Measurements from ENCODE around the gene RAB17. TPM values are rescaled to one million over a fixed set of nuclear protein-coding genes. Genes with fewer than 3 reads are reported as not detected.

Gene RAB17
- total RNA-seq, 5 donors from 2014 or later (not counting 1 experiment from before 2014, with no cell fraction given), result 0.32 to 0.73 (median 0.62) TPM; not detected in 2

DNA sequence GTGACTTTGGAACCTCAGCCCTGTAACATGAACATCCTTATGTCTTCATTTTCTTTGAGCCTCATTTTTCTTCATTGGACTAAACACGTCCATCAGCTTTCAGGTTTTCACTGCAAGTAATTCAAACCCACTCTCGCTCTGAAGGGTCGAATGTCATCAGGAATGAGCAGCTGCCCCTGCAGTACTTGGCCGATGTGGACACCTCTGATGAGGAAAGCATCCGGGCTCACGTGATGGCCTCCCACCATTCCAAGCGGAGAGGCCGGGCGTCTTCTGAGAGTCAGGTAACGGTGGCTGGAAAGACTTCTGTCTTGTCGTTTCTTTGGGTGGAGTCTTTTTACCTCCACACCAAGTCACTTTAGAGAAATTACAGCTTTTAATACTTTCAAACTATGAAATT is 63.3 kb downstream of the RAB17 start:
- CTCF ChIA-PET, result no interaction called here
- Mint-ChIP-seq H3K27ac (no peak overlapping the region), H3K4me1 (no peaks in the 10 kb centered on the region), H3K27me3 (no peaks in the 10 kb centered on the region), H3K36me3 (no peaks in the 10 kb centered on the region), H3K9me3 (no peaks in the 10 kb centered on the region), H3K4me3 (no peak overlapping the region)
- Histone ChIP-seq H3K27ac (ENCODE audit: low read length) (no peak overlapping the region), H3K36me3 (ENCODE audit: control insufficient read depth in 2 of 2, extremely low read depth in 1 of 2, insufficient read depth in 1 of 2, low read length in 1 of 2) (no peaks in the 10 kb centered on the region), H3K4me3 (ENCODE audit: control insufficient read depth in 1 of 2, extremely low read depth in 1 of 2, low read length in 1 of 2) (no peak overlapping the region), H3K4me1 (ENCODE audit: control insufficient read depth in 1 of 2, extremely low read depth in 1 of 2, insufficient read depth in 2 of 2, low read length in 2 of 2) (no peaks in the 10 kb centered on the region), H3K9me3 (no peaks in the 10 kb centered on the region), H3K27me3 (replicated peaks in 1 of 2; ENCODE audit: control insufficient read depth in 2 of 2, extremely low read depth in 1 of 2, insufficient read depth in 2 of 2, low read length in 1 of 2) (peaks cover 0 to 5% of the 10 kb centered on the region in 2 experiments)
- ATAC-seq (replicated peaks in 1 of 4) (no peak), DNase-seq (no peak)
- 89% methylated on average over 8 of the region's 11 CpGs for WGBS (ENCODE audit: insufficient coverage)
- POLR2A ChIA-PET, result no interaction called here

DNA sequence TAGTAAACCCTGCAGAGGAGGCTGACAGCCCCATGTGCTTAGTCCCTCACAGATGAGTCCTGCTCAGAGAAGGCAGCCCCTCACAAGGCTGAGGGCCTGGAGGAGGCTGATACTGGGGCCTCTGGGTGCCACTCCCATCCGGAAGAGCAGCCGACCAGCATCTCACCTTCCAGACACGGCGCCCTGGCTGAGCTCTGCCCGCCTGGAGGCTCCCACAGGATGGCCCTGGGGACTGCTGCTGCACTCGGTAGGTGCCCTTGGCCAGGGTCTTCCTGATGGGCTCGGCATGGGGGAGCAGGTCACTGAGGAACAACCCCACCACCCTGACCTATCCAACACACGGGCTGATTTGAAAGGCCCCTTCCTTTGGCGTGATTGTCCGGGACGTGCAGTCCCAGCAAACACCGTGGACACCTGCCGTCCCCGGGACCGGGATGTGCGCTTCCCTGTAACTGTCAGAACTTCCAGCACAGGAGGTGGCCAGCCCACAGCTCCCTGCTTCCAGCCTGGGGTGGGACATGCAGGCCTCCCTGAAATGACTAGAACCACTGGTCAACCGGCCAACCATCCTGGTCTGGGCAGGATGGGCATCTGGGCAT is 64.9 kb downstream of the RAB17 start:
- ChIA-PET POLR2A (no interaction called here), CTCF (no interaction called here)
- Histone ChIP-seq H3K4me1 (ENCODE audit: control insufficient read depth in 1 of 2, extremely low read depth in 1 of 2, insufficient read depth in 2 of 2, low read length in 2 of 2) (no peaks in the 10 kb centered on the region), H3K27me3 (replicated peaks in 1 of 2; ENCODE audit: control insufficient read depth in 2 of 2, extremely low read depth in 1 of 2, insufficient read depth in 2 of 2, low read length in 1 of 2) (peaks cover 0 to 5% of the 10 kb centered on the region in 2 experiments), H3K27ac (ENCODE audit: low read length) (no peak overlapping the region), H3K4me3 (ENCODE audit: control insufficient read depth in 1 of 2, extremely low read depth in 1 of 2, low read length in 1 of 2) (no peak overlapping the region), H3K36me3 (ENCODE audit: control insufficient read depth in 2 of 2, extremely low read depth in 1 of 2, insufficient read depth in 1 of 2, low read length in 1 of 2) (no peaks in the 10 kb centered on the region), H3K9me3 (no peaks in the 10 kb centered on the region)
- no peak overlapping the region for H3K27ac Mint-ChIP-seq
- ATAC-seq (replicated peaks in 1 of 4) (no peak), DNase-seq (no peak)
- no peaks in the 10 kb centered on the region for H3K27me3 Mint-ChIP-seq
- 90% methylated on average over 17 of the region's 17 CpGs for WGBS (ENCODE audit: insufficient coverage)
- H3K4me3 Mint-ChIP-seq, result no peak overlapping the region
- H3K4me1 Mint-ChIP-seq, result no peaks in the 10 kb centered on the region
- no peaks in the 10 kb centered on the region for H3K9me3 Mint-ChIP-seq
- no peaks in the 10 kb centered on the region for H3K36me3 Mint-ChIP-seq

DNA sequence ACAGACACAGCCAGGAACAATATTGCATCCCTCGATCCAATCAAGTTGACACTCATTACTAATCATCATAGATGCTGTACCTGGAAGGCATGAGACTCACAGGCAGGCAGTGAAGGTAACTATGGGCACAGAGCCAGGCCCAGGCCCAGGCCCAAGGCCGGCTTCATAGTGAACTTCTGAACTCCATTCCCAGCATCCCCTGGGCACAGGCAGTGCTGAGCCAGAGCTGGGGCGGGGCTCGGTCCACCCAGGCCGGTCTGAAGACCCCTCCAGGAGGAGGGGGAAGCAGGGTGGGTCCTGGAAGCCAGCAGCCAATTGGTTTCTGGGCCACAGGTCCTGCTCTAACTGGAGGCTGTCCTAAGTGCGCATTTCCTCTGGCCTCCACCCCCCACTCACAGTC is 65.9 kb downstream of the RAB17 start:
- no peaks in the 10 kb centered on the region for H3K4me1 Mint-ChIP-seq
- no peak for DNase-seq
- H3K36me3 Mint-ChIP-seq, result no peaks in the 10 kb centered on the region
- ATAC-seq (replicated peaks in 1 of 4), result no peak
- Histone ChIP-seq H3K4me3 (ENCODE audit: control insufficient read depth in 1 of 2, extremely low read depth in 1 of 2, low read length in 1 of 2) (no peak overlapping the region), H3K27me3 (replicated peaks in 1 of 2; ENCODE audit: control insufficient read depth in 2 of 2, extremely low read depth in 1 of 2, insufficient read depth in 2 of 2, low read length in 1 of 2) (peaks cover 0 to 5% of the 10 kb centered on the region in 2 experiments), H3K4me1 (ENCODE audit: control insufficient read depth in 1 of 2, extremely low read depth in 1 of 2, insufficient read depth in 2 of 2, low read length in 2 of 2) (no peaks in the 10 kb centered on the region), H3K27ac (ENCODE audit: low read length) (no peak overlapping the region), H3K9me3 (no peaks in the 10 kb centered on the region), H3K36me3 (ENCODE audit: control insufficient read depth in 2 of 2, extremely low read depth in 1 of 2, insufficient read depth in 1 of 2, low read length in 1 of 2) (no peaks in the 10 kb centered on the region)
- H3K9me3 Mint-ChIP-seq, result no peaks in the 10 kb centered on the region
- WGBS (ENCODE audit: insufficient coverage), result 96% methylated on average over 3 of the region's 6 CpGs
- CTCF ChIA-PET, result no interaction called here
- H3K27me3 Mint-ChIP-seq, result no peaks in the 10 kb centered on the region
- POLR2A ChIA-PET, result no interaction called here
- H3K27ac Mint-ChIP-seq, result no peak overlapping the region
- H3K4me3 Mint-ChIP-seq, result no peak overlapping the region

Other genes starting within 250 kb of the RAB17 start
- 1 to 10 TPM; 1.5 to 2.9 (median 2.5) TPM for gene COL6A3, start 176.6 kb downstream of the RAB17 start, total RNA-seq
- gene MLPH, start 103.5 kb downstream of the RAB17 start, total RNA-seq, result 1 to 10 TPM in 1 of 5 donors, under 1 TPM in 2, not detected in 2; 0.55 to 1.4 (median 0.72) TPM
- gene PRLH, start 24.2 kb downstream of the RAB17 start, total RNA-seq, result not detected
- 100 to 1,000 TPM; 105 to 170 (median 128) TPM for gene LRRFIP1, start 36.9 kb upstream of the RAB17 start, total RNA-seq
- 1 to 10 TPM in 2 of 5 donors, under 1 TPM in 3; 0.53 to 2.8 (median 0.98) TPM for gene RBM44, start 208.0 kb upstream of the RAB17 start, total RNA-seq

Data from T-cell (primary cell).